ES-I3 (cell line): ENCODE data around the gene TAS1R3.

Source experiments
- H3K36me3 ChIP-seq: 2 replicates; pipeline ENCODE4 v1.6.1; 2013; ENCODE audit warnings: mild to moderate bottlenecking, low read length, control low read depth, moderate library complexity; ENCODE audit not compliant: insufficient read depth
- H3K4me1 ChIP-seq: 2 replicates; pipeline ENCODE4 v1.6.1; 2013; ENCODE audit warnings: mild to moderate bottlenecking, control low read depth, low read length; ENCODE audit not compliant: insufficient read depth
- H3K9ac ChIP-seq: 2 replicates; pipeline ENCODE4 v1.6.1; 2013; ENCODE audit warnings: low read depth, mild to moderate bottlenecking, low read length, moderate library complexity
- H3K9me3 ChIP-seq: 2 replicates; pipeline ENCODE4 v1.6.1; 2013; ENCODE audit warnings: mild to moderate bottlenecking, low read length, moderate library complexity; ENCODE audit not compliant: control insufficient read depth, insufficient read depth

TAS1R3 gene

GRCh38 chr1:1319646-1319941 lies 11.5 kb upstream of the TAS1R3 start:
- Histone ChIP-seq H3K9ac (no peak overlapping the region), H3K9me3 (no peaks in the 10 kb centered on the region), H3K4me1 (peaks cover 19% of the 10 kb centered on the region), H3K36me3 (0 out of 2 replicates have a peak, but pooled peaks cover 4% of the 10 kb centered on the region)

- Histone ChIP-seq H3K9me3 (no peaks in the 10 kb centered on the region), H3K9ac (no peak overlapping the region), H3K36me3 (0 out of 2 replicates have a peak, but pooled peaks cover 4% of the 10 kb centered on the region), H3K4me1 (peaks cover 12% of the 10 kb centered on the region)
Observed at GRCh38 chr1:1320666-1321448, 10.2 kb upstream of the TAS1R3 start.

DNA sequence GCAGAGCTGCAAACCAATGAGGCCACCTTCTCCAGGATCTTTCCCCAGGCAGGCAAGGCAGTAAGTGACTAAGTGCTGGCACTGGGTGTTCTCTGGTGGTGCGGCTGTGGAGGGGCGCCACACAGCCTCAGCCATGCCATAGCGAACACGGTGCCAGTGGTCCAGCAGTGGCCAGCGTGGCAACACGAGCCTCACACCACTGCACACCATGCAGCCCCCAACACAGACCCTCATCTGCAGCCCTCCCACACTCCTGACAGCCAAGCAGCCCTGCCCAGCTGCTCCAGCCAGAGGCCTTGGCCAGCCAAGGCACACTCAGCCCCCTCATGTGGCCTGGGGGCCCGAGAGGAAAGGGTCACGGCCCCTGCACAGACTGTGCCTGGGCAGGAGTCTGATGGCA lies 9.6 kb upstream of the TAS1R3 start:
- H3K36me3 ChIP-seq = 0 out of 2 replicates have a peak, but pooled peaks cover 4% of the 10 kb centered on the region
- H3K4me1 ChIP-seq = peaks cover 10% of the 10 kb centered on the region; the same call in 1 of the 2 replicates
- no peaks in the 10 kb centered on the region for H3K9me3 ChIP-seq
- H3K9ac ChIP-seq = no peak overlapping the region

GRCh38 chr1:1322418-1322817 lies 8.7 kb upstream of the TAS1R3 start:
- H3K4me1 ChIP-seq = peaks cover 10% of the 10 kb centered on the region; the same call in 1 of the 2 replicates
- H3K36me3 ChIP-seq = 0 out of 2 replicates have a peak, but pooled peaks cover 3% of the 10 kb centered on the region
- no peaks in the 10 kb centered on the region for H3K9me3 ChIP-seq
- no peak overlapping the region for H3K9ac ChIP-seq

- no peaks in the 10 kb centered on the region for H3K36me3 ChIP-seq
- H3K9me3 ChIP-seq = no peaks in the 10 kb centered on the region
- no peak overlapping the region for H3K9ac ChIP-seq
- peaks cover 10% of the 10 kb centered on the region; the same call in 1 of the 2 replicates for H3K4me1 ChIP-seq
Observed at GRCh38 chr1:1322952-1323351, 8.1 kb upstream of the TAS1R3 start.

DNA sequence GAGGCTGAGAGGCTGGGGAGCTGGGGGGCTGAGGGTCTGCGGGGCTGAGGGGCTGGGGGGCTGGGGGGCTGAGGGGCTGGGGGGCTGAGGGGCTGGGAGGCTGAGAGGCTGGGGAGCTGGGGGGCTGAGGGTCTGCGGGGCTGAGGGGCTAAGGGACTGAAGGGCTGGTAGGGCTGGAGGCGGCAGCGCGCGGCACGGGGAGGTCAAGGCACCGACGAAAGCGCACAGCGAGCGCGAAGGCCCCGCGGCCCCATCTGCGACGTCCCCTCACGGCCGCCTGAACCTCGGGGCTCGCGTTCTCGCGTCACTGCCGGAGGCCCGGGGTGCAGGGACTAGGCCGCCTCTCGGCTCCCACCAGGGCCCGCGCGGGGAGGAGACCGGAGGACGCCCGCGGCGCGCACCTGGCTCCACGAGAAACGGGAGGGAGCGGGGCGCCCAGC lies 7.0 kb upstream of the TAS1R3 start:
- Histone ChIP-seq H3K4me1 (0 out of 2 replicates have a peak, but pooled peaks cover 5% of the 10 kb centered on the region), H3K36me3 (no peaks in the 10 kb centered on the region), H3K9me3 (no peaks in the 10 kb centered on the region), H3K9ac (peak overlapping the region; percentile 94)

DNA sequence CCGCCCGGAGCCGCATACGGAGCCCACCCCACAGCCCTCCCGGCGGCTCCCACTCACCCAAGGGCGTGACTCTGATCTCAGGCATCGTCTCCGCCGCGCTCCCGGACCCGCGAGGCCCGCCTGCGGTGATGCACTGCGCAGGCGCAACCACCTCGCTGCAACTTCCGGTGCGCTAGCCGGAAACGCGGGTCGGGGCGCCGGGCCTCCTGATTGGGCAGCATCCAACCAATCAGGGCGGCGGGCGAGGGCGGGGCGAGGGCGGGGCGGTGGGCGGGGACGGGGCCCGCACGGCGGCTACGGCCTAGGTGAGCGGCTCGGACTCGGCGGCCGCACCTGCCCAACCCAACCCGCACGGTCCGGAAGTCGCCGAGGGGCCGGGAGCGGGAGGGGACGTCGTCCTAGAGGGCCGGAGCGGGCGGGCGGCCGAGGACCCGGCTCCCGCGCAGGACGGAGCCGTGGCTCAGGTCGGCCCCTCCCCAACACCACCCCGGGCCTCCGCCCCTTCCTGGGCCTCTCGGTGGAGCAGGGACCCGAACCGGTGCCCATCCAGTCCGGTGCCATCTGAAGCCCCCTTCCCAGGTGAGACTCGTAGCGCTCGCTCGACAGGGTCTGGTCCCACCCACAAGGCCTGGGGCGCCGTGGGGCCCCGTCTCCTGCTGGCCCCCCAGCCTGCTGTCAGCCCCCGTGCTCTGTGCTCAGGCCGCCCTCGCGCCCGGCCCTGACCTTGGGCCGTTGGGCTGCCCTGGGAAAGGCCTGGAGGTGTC lies 6.4 kb upstream of the TAS1R3 start, which contains the start of the genes CPTP and INTS11:
Gene CPTP, plus strand, starts transcription at position 279 of the 764 bp plus-strand sequence. CDS start 2,109 bp downstream, outside the sequence.
Gene INTS11, minus strand, starts transcription at position 137 of the 764 bp plus-strand sequence. Its CDS starts 52 bp downstream, at position 85.
- H3K36me3 ChIP-seq = no peaks in the 10 kb centered on the region
- peak within 1 kb of the TSS; percentile 94 for H3K9ac ChIP-seq
- 0 out of 2 replicates have a peak, but pooled peaks cover 5% of the 10 kb centered on the region for H3K4me1 ChIP-seq
- no peaks in the 10 kb centered on the region for H3K9me3 ChIP-seq

GRCh38 chr1:1325288-1326074 lies 5.6 kb upstream of the TAS1R3 start:
- Histone ChIP-seq H3K9ac (peak overlapping the region; percentile 83; the same call in 1 of the 2 replicates), H3K4me1 (0 out of 2 replicates have a peak, but pooled peaks cover 5% of the 10 kb centered on the region), H3K36me3 (no peaks in the 10 kb centered on the region)

DNA sequence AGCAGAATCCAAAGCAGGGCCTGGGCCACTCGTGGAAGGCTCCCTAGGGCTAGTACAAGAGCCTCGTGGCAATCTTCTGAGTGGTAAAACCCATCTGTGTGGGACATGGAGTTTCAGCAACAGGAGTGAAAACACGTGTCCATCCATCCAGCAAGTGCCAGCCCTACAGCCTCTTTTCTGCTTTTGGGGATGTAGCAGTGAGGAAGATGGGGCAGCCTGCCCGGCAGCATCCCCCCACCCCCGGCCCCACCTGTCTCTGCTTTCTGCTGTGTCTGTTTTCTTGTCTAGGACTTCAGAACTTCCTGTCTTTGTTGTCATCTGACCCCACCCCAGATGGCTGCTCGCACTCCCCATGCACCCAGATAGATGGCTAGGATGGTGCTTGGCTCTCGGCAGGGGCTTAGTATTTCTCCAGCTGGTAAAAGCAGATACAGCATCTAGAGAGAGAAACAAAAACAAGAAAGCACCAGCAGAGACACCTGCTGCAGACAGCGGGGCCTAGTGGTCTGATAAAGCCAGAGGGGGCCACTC lies 4.9 kb upstream of the TAS1R3 start:
- Histone ChIP-seq H3K9ac (no peak overlapping the region), H3K36me3 (no peaks in the 10 kb centered on the region), H3K9me3 (no peaks in the 10 kb centered on the region), H3K4me1 (0 out of 2 replicates have a peak, but pooled peaks cover 5% of the 10 kb centered on the region)

More at GRCh38 chr1:1325288-1326074, 5.6 kb upstream of the TAS1R3 start:
- H3K9me3 ChIP-seq = no peaks in the 10 kb centered on the region

- H3K9me3 ChIP-seq = no peaks in the 10 kb centered on the region
- H3K9ac ChIP-seq = no peak overlapping the region
- H3K36me3 ChIP-seq = no peaks in the 10 kb centered on the region
- 0 out of 2 replicates have a peak, but pooled peaks cover 5% of the 10 kb centered on the region for H3K4me1 ChIP-seq
Observed at GRCh38 chr1:1327291-1327690, 3.8 kb upstream of the TAS1R3 start.

DNA sequence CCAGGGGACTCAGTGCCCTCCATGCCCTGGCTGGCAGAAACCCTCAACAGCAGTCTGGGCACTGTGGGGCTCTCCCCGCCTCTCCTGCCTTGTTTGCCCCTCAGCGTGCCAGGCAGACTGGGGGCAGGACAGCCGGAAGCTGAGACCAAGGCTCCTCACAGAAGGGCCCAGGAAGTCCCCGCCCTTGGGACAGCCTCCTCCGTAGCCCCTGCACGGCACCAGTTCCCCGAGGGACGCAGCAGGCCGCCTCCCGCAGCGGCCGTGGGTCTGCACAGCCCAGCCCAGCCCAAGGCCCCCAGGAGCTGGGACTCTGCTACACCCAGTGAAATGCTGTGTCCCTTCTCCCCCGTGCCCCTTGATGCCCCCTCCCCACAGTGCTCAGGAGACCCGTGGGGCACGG lies 2.8 kb upstream of the TAS1R3 start:
- no peak overlapping the region for H3K9ac ChIP-seq
- no peaks in the 10 kb centered on the region for H3K36me3 ChIP-seq
- no peaks in the 10 kb centered on the region for H3K9me3 ChIP-seq
- H3K4me1 ChIP-seq = 0 out of 2 replicates have a peak, but pooled peaks cover 4% of the 10 kb centered on the region

- no peaks in the 10 kb centered on the region for H3K4me1 ChIP-seq
- H3K9me3 ChIP-seq = no peaks in the 10 kb centered on the region
- H3K36me3 ChIP-seq = no peaks in the 10 kb centered on the region
- no peak overlapping the region for H3K9ac ChIP-seq
Observed at GRCh38 chr1:1329304-1330210, 1.5 kb upstream of the TAS1R3 start.
